ENCODE data around the gene ARMC9. TPM values are rescaled to one million over a fixed set of nuclear protein-coding genes. Genes with fewer than 3 reads are reported as not detected.

Gene ARMC9
- total RNA-seq, 1 experiment from 2014 or later = 16.4 TPM

DNA sequence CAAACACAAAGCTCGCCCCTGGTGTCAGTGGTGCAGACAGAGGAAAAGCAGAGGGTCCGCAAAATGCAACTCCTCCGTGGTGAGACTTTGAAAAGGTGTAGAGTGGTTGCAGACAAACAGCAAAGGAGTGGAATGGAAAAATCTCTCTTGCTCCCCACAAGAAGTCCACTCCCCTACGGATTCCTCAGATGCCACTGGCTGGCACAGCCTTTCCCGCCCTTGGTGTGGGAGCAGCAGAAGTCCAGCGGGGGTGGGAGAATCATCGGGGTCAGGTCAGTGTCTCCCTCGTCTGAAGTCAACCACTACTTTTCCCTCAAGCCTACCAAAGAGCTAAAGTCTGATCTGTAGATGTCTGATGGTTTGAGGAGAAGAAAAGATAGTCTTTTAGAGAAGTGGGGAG lies 174.8 kb downstream of the ARMC9 start (continued):
- TF ChIP-seq, protein P1, sequence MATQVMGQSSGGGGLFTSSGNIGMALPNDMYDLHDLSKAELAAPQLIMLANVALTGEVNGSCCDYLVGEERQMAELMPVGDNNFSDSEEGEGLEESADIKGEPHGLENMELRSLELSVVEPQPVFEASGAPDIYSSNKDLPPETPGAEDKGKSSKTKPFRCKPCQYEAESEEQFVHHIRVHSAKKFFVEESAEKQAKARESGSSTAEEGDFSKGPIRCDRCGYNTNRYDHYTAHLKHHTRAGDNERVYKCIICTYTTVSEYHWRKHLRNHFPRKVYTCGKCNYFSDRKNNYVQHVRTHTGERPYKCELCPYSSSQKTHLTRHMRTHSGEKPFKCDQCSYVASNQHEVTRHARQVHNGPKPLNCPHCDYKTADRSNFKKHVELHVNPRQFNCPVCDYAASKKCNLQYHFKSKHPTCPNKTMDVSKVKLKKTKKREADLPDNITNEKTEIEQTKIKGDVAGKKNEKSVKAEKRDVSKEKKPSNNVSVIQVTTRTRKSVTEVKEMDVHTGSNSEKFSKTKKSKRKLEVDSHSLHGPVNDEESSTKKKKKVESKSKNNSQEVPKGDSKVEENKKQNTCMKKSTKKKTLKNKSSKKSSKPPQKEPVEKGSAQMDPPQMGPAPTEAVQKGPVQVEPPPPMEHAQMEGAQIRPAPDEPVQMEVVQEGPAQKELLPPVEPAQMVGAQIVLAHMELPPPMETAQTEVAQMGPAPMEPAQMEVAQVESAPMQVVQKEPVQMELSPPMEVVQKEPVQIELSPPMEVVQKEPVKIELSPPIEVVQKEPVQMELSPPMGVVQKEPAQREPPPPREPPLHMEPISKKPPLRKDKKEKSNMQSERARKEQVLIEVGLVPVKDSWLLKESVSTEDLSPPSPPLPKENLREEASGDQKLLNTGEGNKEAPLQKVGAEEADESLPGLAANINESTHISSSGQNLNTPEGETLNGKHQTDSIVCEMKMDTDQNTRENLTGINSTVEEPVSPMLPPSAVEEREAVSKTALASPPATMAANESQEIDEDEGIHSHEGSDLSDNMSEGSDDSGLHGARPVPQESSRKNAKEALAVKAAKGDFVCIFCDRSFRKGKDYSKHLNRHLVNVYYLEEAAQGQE (IDR thresholded peaks at IDR 0.05; ENCODE audit: low read depth) = no peak
- TF ChIP-seq ZNF274 (IDR thresholded peaks at IDR 0.05; ENCODE audit: low read depth, low read length) = no peak
- no peak for TF ChIP-seq YY1 (IDR thresholded peaks at IDR 0.05; ENCODE audit: extremely low read depth, insufficient replicate concordance, low read depth, low read length)
- TF ChIP-seq ELF1 (IDR thresholded peaks at IDR 0.05; ENCODE audit: borderline replicate concordance, low read depth) = no peak
- TF ChIP-seq, protein P2, sequence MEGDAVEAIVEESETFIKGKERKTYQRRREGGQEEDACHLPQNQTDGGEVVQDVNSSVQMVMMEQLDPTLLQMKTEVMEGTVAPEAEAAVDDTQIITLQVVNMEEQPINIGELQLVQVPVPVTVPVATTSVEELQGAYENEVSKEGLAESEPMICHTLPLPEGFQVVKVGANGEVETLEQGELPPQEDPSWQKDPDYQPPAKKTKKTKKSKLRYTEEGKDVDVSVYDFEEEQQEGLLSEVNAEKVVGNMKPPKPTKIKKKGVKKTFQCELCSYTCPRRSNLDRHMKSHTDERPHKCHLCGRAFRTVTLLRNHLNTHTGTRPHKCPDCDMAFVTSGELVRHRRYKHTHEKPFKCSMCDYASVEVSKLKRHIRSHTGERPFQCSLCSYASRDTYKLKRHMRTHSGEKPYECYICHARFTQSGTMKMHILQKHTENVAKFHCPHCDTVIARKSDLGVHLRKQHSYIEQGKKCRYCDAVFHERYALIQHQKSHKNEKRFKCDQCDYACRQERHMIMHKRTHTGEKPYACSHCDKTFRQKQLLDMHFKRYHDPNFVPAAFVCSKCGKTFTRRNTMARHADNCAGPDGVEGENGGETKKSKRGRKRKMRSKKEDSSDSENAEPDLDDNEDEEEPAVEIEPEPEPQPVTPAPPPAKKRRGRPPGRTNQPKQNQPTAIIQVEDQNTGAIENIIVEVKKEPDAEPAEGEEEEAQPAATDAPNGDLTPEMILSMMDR (IDR thresholded peaks at IDR 0.05 in 2 of 3, conservative IDR thresholded peaks at IDR 0.05 in 1 of 3; ENCODE audit: borderline replicate concordance in 1 of 3, insufficient read depth in 1 of 3, low read depth in 2 of 3, low read length in 2 of 3) = no peak
- TF ChIP-seq CEBPB (IDR thresholded peaks at IDR 0.05; ENCODE audit: low read depth) = no peak
- no peak for TF ChIP-seq ZFX (IDR thresholded peaks at IDR 0.05)
- no peak for TF ChIP-seq EZH2phosphoT487 (IDR thresholded peaks at IDR 0.05; ENCODE audit: borderline replicate concordance)

DNA sequence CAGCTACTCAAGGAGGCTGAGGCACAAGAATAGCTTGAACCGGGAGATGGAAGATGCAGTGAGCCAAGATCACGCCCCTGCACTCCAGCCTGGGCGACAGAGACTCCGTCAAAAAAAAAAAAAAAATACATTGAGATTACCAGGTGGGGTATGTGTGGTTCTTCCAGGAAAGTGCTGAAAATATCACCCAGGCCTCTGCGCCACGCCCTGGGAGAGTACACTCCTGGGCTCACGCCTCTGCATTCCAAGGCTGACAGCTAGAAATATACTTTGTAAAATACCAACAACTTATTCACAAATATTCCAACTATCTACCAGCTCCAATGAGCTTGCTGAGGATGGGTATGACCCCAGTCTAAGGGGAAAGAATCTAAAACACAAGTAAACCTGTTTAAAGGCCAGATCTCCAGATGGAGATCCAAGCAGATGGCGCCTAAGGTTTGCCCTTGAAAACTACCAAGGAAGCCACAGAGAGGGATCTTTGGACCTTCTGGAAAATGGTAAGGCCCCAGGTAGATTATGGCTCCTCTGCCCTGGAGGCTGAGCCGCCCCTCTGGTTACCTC lies 175.4 kb downstream of the ARMC9 start:
- Histone ChIP-seq H2AFZ (ENCODE audit: low read depth, low read length, poor library complexity, severe bottlenecking) (no peak overlapping the region), H3K27me3 (ENCODE audit: insufficient read depth, low read length) (no peaks in the 10 kb centered on the region), H3K9me2 (ENCODE audit: insufficient read depth) (no peaks in the 10 kb centered on the region), H4K20me1 (ENCODE audit: insufficient read depth) (no peaks in the 10 kb centered on the region), H3K4me1 (ENCODE audit: control insufficient read depth in 1 of 2, insufficient read depth in 2 of 2, low read length in 2 of 2) (peaks cover 9 to 17% of the 10 kb centered on the region in 2 experiments; a peak in 3 of 4 replicates), H3K36me3 (ENCODE audit: control insufficient read depth in 1 of 2, insufficient read depth in 2 of 2, low read length in 2 of 2) (no peaks in the 10 kb centered on the region), H3K79me2 (ENCODE audit: insufficient read depth, low read length) (no peaks in the 10 kb centered on the region), H3K4me2 (ENCODE audit: low read length) (no peak overlapping the region), H3K4me3 (replicated peaks in 1 of 2; ENCODE audit: low read depth in 1 of 2, low read length in 2 of 2) (no peak overlapping the region), H3K27ac (ENCODE audit: low read depth, low read length) (no peak overlapping the region), H3K9ac (ENCODE audit: low read length) (no peak overlapping the region), H3K9me3 (ENCODE audit: control insufficient read depth in 1 of 2, insufficient read depth in 1 of 2, low read depth in 1 of 2, low read length in 2 of 2) (no peaks in the 10 kb centered on the region)
- ChIA-PET CTCF (no interaction called here), RAD21 (ENCODE audit: low non-redundant PET in 1 of 2, low total read pairs in 2 of 2, uncharacterized antibody in 2 of 2, unreplicated experiment in 2 of 2) (no interaction called here), POLR2A (no interaction called here)
- no TSS peak for BruUV-seq (replicated peaks)
- intact Hi-C loops (cut with micrococcal nuclease) = no loop called here
- DNase-seq (ENCODE audit: low read depth, low spot score) (no peak), ATAC-seq (no peak)
- TF ChIP-seq, protein P1 (IDR thresholded peaks at IDR 0.05; ENCODE audit: low read depth) = no peak
- TF ChIP-seq EZH2phosphoT487 (IDR thresholded peaks at IDR 0.05; ENCODE audit: borderline replicate concordance) (no peak), SRF (IDR thresholded peaks at IDR 0.05; ENCODE audit: low read depth) (no peak), SIN3A (IDR thresholded peaks at IDR 0.05; ENCODE audit: low read depth) (no peak), JUND (IDR thresholded peaks at IDR 0.05) (no peak), ELF1 (IDR thresholded peaks at IDR 0.05; ENCODE audit: borderline replicate concordance, low read depth) (no peak), FOSL1 (IDR thresholded peaks at IDR 0.05; ENCODE audit: low read depth) (no peak), ZFX (IDR thresholded peaks at IDR 0.05) (no peak)
